BE2C (cell line): ENCODE measurements around the gene DOLPP1.

Experiments used
- DNase-seq: peaks from one replicate; pipeline ENCODE4 v3.0.0-alpha.2; 2020
- H3K27me3 ChIP-seq: fragments of 250-450 bp; sonication (Bioruptor Pico); 2 replicates; pipeline ENCODE4 v1.5.1; 2020; ENCODE audit warnings: mild to moderate bottlenecking
- H3K36me3 ChIP-seq: fragments of 250-450 bp; sonication (Bioruptor Pico); 2 replicates; pipeline ENCODE4 v1.5.1; 2020; ENCODE audit warnings: mild to moderate bottlenecking
- H3K4me1 ChIP-seq: fragments of 250-450 bp; sonication (Bioruptor Pico); 2 replicates; pipeline ENCODE4 v1.5.1; 2020
- H3K4me3 ChIP-seq: 2 replicates; pipeline ENCODE4 v1.5.1; 2011; ENCODE audit warnings: low read depth, low read length
- H3K9me3 ChIP-seq: fragments of 250-450 bp; sonication (Bioruptor Pico); 2 replicates; pipeline ENCODE4 v1.5.1; 2020
- CTCF ChIP-seq: IDR thresholded peaks from 2 replicates; pipeline ENCODE4 v1.5.1; 2012; ENCODE audit warnings: mild to moderate bottlenecking, low read depth, low read length

DOLPP1 gene

GRCh38 chr9:129036923-129037766, 43.8 kb upstream of the DOLPP1 start:
- H3K4me3 ChIP-seq, result peak overlapping the region; percentile 94
- no peak for DNase-seq
- no peaks in the 10 kb centered on the region for H3K9me3 ChIP-seq
- H3K4me1 ChIP-seq, result peaks cover 5% of the 10 kb centered on the region
- H3K27me3 ChIP-seq, result no peaks in the 10 kb centered on the region
- H3K36me3 ChIP-seq, result peaks cover 16% of the 10 kb centered on the region
- no peak for TF ChIP-seq CTCF

- no peak for TF ChIP-seq CTCF
- H3K27me3 ChIP-seq, result no peaks in the 10 kb centered on the region
- peak overlapping the region; percentile 94 for H3K4me3 ChIP-seq
- DNase-seq, result no peak
- no peaks in the 10 kb centered on the region for H3K9me3 ChIP-seq
- H3K36me3 ChIP-seq, result peaks cover 22% of the 10 kb centered on the region
- H3K4me1 ChIP-seq, result peaks cover 8% of the 10 kb centered on the region
Measured at GRCh38 chr9:129037767-129038098, 43.2 kb upstream of the DOLPP1 start.

- H3K4me3 ChIP-seq, result no peak overlapping the region; the same call in 1 of the 2 replicates
- H3K36me3 ChIP-seq, result peaks cover 24% of the 10 kb centered on the region
- DNase-seq, result no peak
- H3K9me3 ChIP-seq, result no peaks in the 10 kb centered on the region
- H3K27me3 ChIP-seq, result no peaks in the 10 kb centered on the region
- TF ChIP-seq CTCF, result no peak
- H3K4me1 ChIP-seq, result peaks cover 8% of the 10 kb centered on the region
Measured at GRCh38 chr9:129038109-129038852, 42.6 kb upstream of the DOLPP1 start.

- Histone ChIP-seq H3K9me3 (no peaks in the 10 kb centered on the region), H3K4me3 (no peak overlapping the region), H3K4me1 (peaks cover 8% of the 10 kb centered on the region), H3K36me3 (peaks cover 24% of the 10 kb centered on the region), H3K27me3 (no peaks in the 10 kb centered on the region)
- no peak for TF ChIP-seq CTCF
- DNase-seq, result no peak
Measured at GRCh38 chr9:129040113-129040643, 40.7 kb upstream of the DOLPP1 start.

- H3K4me3 ChIP-seq, result no peak overlapping the region
- no peaks in the 10 kb centered on the region for H3K27me3 ChIP-seq
- no peak for TF ChIP-seq CTCF
- peak; percentile 59 for DNase-seq
- H3K9me3 ChIP-seq, result no peaks in the 10 kb centered on the region
- H3K36me3 ChIP-seq, result peaks cover 26% of the 10 kb centered on the region
- peaks cover 8% of the 10 kb centered on the region for H3K4me1 ChIP-seq
Measured at GRCh38 chr9:129042016-129042415, 38.9 kb upstream of the DOLPP1 start.
